Measurements from ENCODE around the gene CSAD. TPM values are rescaled to one million over a fixed set of nuclear protein-coding genes. Genes with fewer than 3 reads are reported as not detected.
A peak's percentile ranks its signal among the peaks of the same experiment; 100 is the strongest.

Gene CSAD
- total and polyA plus RNA-seq, 2 donors (not counting 3 experiments of a cell fraction or from before 2014, with no cell fraction given), result 21.1 to 24.4 TPM

DNA sequence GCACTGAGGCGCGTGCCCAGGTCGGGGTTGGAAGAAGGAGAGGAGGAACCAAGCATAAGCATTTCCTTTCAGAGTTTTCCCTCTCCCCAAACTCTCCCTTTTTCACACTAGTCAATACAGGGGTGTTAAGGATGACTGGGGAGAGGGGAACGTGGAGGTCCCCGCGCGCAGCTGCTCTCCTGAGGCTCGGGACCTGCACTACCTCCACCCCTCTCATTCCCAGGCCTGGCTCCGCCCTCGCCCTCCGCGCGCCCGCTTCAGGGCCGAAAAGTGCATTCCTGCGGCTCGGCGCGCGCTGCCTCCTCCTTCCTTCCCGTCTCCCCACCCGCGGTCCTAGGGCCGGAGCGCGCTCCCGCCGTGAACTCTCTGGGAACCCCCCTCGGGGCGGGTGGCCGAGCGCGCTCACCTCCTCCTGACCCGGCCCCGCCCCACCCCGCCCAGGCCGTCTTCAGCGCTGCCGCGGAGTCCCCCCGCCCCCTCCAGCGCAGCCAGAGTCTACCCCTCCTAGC is 40.0 kb upstream of the CSAD start:
- ChIA-PET POLR2A (interaction anchor here (0.5 to 0.6 kb wide), 3 partner anchors 17 to 145 kb away, joined by 3 to 9 read pairs (median 5); no protein-coding TSS in a partner anchor), CTCF (interaction anchor here (0.6 to 4.2 kb wide), 16 partner anchors 7 to 124 kb away, joined by 3 to 29 read pairs (median 4); partner anchors contain the start of genes AAAS, ESPL1, MYG1 and PFDN5)
- Histone ChIP-seq H4K20me1 (replicated peaks; ENCODE audit: control insufficient read depth, extremely low read depth, insufficient read depth, low read length) (no peaks in the 10 kb centered on the region), H3K36me3 (ENCODE audit: control insufficient read depth in 2 of 2, extremely low read depth in 1 of 2, insufficient read depth in 2 of 2, low read length in 2 of 2) (no peaks in the 10 kb centered on the region), H3K9me1 (replicated peaks; ENCODE audit: control insufficient read depth, extremely low read depth, insufficient read depth, low read length) (no peaks in the 10 kb centered on the region), H3K4me2 (ENCODE audit: insufficient read depth, low read length) (peak overlapping the region; percentile 71), H3K27ac (ENCODE audit: insufficient read depth, low read depth, low read length) (peak overlapping the region; percentile 88), H3K79me2 (ENCODE audit: control insufficient read depth, insufficient read depth, low read length) (no peaks in the 10 kb centered on the region), H3K4me1 (ENCODE audit: control insufficient read depth, extremely low read depth, insufficient read depth, low read length) (peaks cover 49% of the 10 kb centered on the region), H3K9ac (replicated peaks; ENCODE audit: extremely low read depth, insufficient read depth, low read length) (no peak overlapping the region), H3K9me3 (replicated peaks; ENCODE audit: control insufficient read depth, insufficient read depth, low read length) (no peaks in the 10 kb centered on the region), H2AFZ (ENCODE audit: low read depth, low read length) (peak overlapping the region; percentile 65), H3K4me3 (replicated peaks in 1 of 3; ENCODE audit: insufficient read depth in 1 of 3, low read depth in 1 of 3, low read length in 3 of 3) (peak overlapping the region; percentile 45 to 66 (median 63)), H3K27me3 (ENCODE audit: control insufficient read depth in 2 of 2, insufficient read depth in 2 of 2, low read length in 2 of 2) (no peaks in the 10 kb centered on the region)
- DNase-seq (ENCODE audit: low read depth, low spot score) (peak; percentile 87), FAIRE-seq (peak; percentile 83)
- no peak for TF ChIP-seq GATA2 (IDR thresholded peaks at IDR 0.05; ENCODE audit: insufficient read depth, insufficient read length, low read depth, low read length)
- TF ChIP-seq, protein P1, sequence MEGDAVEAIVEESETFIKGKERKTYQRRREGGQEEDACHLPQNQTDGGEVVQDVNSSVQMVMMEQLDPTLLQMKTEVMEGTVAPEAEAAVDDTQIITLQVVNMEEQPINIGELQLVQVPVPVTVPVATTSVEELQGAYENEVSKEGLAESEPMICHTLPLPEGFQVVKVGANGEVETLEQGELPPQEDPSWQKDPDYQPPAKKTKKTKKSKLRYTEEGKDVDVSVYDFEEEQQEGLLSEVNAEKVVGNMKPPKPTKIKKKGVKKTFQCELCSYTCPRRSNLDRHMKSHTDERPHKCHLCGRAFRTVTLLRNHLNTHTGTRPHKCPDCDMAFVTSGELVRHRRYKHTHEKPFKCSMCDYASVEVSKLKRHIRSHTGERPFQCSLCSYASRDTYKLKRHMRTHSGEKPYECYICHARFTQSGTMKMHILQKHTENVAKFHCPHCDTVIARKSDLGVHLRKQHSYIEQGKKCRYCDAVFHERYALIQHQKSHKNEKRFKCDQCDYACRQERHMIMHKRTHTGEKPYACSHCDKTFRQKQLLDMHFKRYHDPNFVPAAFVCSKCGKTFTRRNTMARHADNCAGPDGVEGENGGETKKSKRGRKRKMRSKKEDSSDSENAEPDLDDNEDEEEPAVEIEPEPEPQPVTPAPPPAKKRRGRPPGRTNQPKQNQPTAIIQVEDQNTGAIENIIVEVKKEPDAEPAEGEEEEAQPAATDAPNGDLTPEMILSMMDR (IDR thresholded peaks at IDR 0.05; ENCODE audit: extremely low read depth in 1 of 2, insufficient read depth in 1 of 2, low read depth in 1 of 2, low read length in 2 of 2), result no peak
- no peak for TF ChIP-seq POLR2AphosphoS5 (IDR thresholded peaks at IDR 0.05; ENCODE audit: insufficient read depth, low read depth, low read length)
- TF ChIP-seq POLR2A (IDR thresholded peaks at IDR 0.05; ENCODE audit: low read depth, low read length), result peak; percentile 51
- no TSS peak for BruUV-seq (replicated peaks)
- dilution Hi-C loops (cut with MboI; ENCODE audit: extremely low pct_ligation_motif_present, low sequenced_read_pairs), result no loop called here
- intact Hi-C loops (cut with micrococcal nuclease), result loop anchor here (1.0 to 5.0 kb wide), 6 partner anchors 32 to 282 kb away; partner anchors contain the start of genes AAAS, CSAD, ESPL1 and PFDN5

Data from endothelial cell of umbilical vein (primary cell).